ENCODE data around the gene PLAC8.

PLAC8 gene

DNA sequence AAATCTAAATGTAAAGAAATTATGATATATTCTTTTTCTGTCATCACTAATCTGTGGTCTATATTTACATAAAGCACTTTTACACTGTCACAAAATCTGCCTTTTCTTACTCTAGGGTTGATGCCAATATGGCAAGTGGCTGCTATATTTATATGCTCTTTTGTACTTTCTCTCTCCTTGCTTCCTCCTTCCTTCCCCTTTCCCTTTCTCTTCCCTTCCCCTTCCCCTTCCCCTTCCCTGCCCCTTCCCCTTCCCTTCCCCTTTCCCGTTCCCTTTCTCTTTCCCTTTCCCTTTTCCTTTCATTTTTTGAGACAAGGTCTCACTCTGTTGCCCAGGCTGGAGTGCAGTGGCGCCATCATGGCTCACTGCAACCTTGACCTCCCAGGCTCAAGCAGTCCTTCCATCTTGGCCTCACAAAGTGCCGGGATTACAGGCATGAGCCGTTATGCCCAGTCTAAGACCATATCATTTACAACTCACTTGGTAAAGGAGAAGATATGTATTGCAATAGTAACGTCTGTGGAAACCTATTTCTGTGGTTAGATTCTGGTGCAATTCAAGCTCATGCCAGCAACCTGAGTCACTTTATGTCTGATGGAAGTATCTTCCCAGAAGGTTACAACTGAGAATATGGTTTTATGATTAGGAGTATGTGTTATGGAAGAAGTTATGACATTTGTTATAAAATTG, 13.9 kb upstream of the PLAC8 start:
- Histone ChIP-seq H3K27me3 (ENCODE audit: insufficient read depth, low read depth) (no peaks in the 10 kb centered on the region), H3K79me2 (ENCODE audit: insufficient read depth, low read depth) (no peaks in the 10 kb centered on the region), H4K20me1 (ENCODE audit: insufficient read depth) (no peaks in the 10 kb centered on the region), H3K36me3 (ENCODE audit: insufficient read depth) (no peaks in the 10 kb centered on the region), H3K4me3 (IDR thresholded peaks at IDR 0.05; ENCODE audit: insufficient read depth, low read depth, low read length) (no peak overlapping the region), H3K4me1 (ENCODE audit: low read depth, poor library complexity, severe bottlenecking) (peaks cover 6% of the 10 kb centered on the region), H3K4me2 (no peak overlapping the region), H2AFZ (ENCODE audit: low read depth) (no peak overlapping the region), H3K9ac (no peak overlapping the region), H3K27ac (no peak overlapping the region)
- TF ChIP-seq, protein P1, sequence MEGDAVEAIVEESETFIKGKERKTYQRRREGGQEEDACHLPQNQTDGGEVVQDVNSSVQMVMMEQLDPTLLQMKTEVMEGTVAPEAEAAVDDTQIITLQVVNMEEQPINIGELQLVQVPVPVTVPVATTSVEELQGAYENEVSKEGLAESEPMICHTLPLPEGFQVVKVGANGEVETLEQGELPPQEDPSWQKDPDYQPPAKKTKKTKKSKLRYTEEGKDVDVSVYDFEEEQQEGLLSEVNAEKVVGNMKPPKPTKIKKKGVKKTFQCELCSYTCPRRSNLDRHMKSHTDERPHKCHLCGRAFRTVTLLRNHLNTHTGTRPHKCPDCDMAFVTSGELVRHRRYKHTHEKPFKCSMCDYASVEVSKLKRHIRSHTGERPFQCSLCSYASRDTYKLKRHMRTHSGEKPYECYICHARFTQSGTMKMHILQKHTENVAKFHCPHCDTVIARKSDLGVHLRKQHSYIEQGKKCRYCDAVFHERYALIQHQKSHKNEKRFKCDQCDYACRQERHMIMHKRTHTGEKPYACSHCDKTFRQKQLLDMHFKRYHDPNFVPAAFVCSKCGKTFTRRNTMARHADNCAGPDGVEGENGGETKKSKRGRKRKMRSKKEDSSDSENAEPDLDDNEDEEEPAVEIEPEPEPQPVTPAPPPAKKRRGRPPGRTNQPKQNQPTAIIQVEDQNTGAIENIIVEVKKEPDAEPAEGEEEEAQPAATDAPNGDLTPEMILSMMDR (conservative IDR thresholded peaks at IDR 0.05; ENCODE audit: low read depth, low read length) = no peak

- H3K4me3 ChIP-seq (IDR thresholded peaks at IDR 0.05; ENCODE audit: insufficient read depth, low read depth, low read length) = no peak overlapping the region
- H3K79me2 ChIP-seq (ENCODE audit: insufficient read depth, low read depth) = no peaks in the 10 kb centered on the region
- H2AFZ ChIP-seq (ENCODE audit: low read depth) = no peak overlapping the region
- no peak overlapping the region for H3K9ac ChIP-seq
- H3K27me3 ChIP-seq (ENCODE audit: insufficient read depth, low read depth) = no peaks in the 10 kb centered on the region
- H3K4me2 ChIP-seq = no peak overlapping the region
- peaks cover 6% of the 10 kb centered on the region for H3K4me1 ChIP-seq (ENCODE audit: low read depth, poor library complexity, severe bottlenecking)
- no peaks in the 10 kb centered on the region for H4K20me1 ChIP-seq (ENCODE audit: insufficient read depth)
- H3K36me3 ChIP-seq (ENCODE audit: insufficient read depth) = no peaks in the 10 kb centered on the region
- TF ChIP-seq, protein P1 (conservative IDR thresholded peaks at IDR 0.05; ENCODE audit: low read depth, low read length) = no peak
- H3K27ac ChIP-seq = no peak overlapping the region
Measured at GRCh38 chr4:83125738-83126141, 11.2 kb upstream of the PLAC8 start.

DNA sequence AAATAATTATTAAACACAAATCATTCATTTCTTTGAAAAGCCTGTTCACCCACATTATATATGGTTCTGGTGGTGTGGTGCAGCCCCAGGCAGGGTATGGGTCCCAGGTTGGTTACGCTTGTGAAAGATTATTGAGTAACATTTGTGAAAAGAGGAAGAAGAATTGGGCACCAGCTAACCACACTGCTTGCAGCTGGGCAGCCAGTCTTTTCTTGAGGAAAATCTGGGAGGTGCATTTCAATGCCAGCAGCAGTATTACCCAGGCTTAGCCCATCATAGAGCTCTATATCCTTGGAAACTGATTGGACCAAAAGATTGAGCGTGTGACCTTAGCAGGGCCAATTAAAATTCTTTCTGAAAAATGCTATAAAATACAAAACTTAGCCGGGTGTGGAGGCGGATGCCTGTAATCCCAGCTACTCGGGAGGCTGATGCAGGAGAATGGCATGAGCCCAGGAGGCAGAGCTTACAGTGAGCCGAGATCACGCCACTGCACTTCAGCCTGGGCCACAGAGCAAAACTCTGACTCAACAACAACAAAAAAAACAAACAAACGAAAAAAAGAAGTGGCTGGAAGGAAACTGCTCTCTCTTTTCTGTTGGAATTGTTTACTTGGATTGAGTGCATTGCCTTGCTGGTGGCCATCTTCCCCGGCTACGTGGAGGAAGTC, 9.7 kb upstream of the PLAC8 start:
- H3K4me3 ChIP-seq (IDR thresholded peaks at IDR 0.05; ENCODE audit: insufficient read depth, low read depth, low read length) = no peak overlapping the region
- H4K20me1 ChIP-seq (ENCODE audit: insufficient read depth) = no peaks in the 10 kb centered on the region
- H3K27ac ChIP-seq = no peak overlapping the region
- TF ChIP-seq, protein P1 (conservative IDR thresholded peaks at IDR 0.05; ENCODE audit: low read depth, low read length) = no peak
- no peak overlapping the region for H2AFZ ChIP-seq (ENCODE audit: low read depth)
- no peaks in the 10 kb centered on the region for H3K79me2 ChIP-seq (ENCODE audit: insufficient read depth, low read depth)
- H3K27me3 ChIP-seq (ENCODE audit: insufficient read depth, low read depth) = no peaks in the 10 kb centered on the region
- no peak overlapping the region for H3K4me2 ChIP-seq
- peaks cover 6% of the 10 kb centered on the region for H3K4me1 ChIP-seq (ENCODE audit: low read depth, poor library complexity, severe bottlenecking)
- H3K9ac ChIP-seq = no peak overlapping the region
- H3K36me3 ChIP-seq (ENCODE audit: insufficient read depth) = no peaks in the 10 kb centered on the region

- Histone ChIP-seq H3K79me2 (ENCODE audit: insufficient read depth, low read depth) (no peaks in the 10 kb centered on the region), H4K20me1 (ENCODE audit: insufficient read depth) (no peaks in the 10 kb centered on the region), H3K27me3 (ENCODE audit: insufficient read depth, low read depth) (no peaks in the 10 kb centered on the region), H3K4me2 (no peak overlapping the region), H3K4me1 (ENCODE audit: low read depth, poor library complexity, severe bottlenecking) (peaks cover 1% of the 10 kb centered on the region), H3K4me3 (IDR thresholded peaks at IDR 0.05; ENCODE audit: insufficient read depth, low read depth, low read length) (no peak overlapping the region), H2AFZ (ENCODE audit: low read depth) (no peak overlapping the region), H3K27ac (no peak overlapping the region), H3K9ac (no peak overlapping the region), H3K36me3 (ENCODE audit: insufficient read depth) (no peaks in the 10 kb centered on the region)
- TF ChIP-seq, protein P1 (conservative IDR thresholded peaks at IDR 0.05; ENCODE audit: low read depth, low read length) = no peak
Measured at GRCh38 chr4:83121246-83121645, 6.7 kb upstream of the PLAC8 start.

Measured in KMS-11 (cell line).